ENCODE measurements around the gene SCAPER. TPM values are rescaled to one million over a fixed set of nuclear protein-coding genes. Genes with fewer than 3 reads are reported as not detected.

Gene SCAPER
- total RNA-seq, 1 donor from 2014 or later = 78.1 TPM

GRCh38 chr15:76772776-76773175, 132.4 kb downstream of the SCAPER start:
- peaks cover 0 to 15% of the 10 kb centered on the region in 2 donors for H3K36me3 ChIP-seq
- no peak overlapping the region for H3K4me3 ChIP-seq
- H3K4me1 ChIP-seq = no peaks in the 10 kb centered on the region
- intact Hi-C loops (cut with DNase I) = no loop called here
- DNase-seq (ENCODE audit: low spot score in 2 of 2) = no peak
- no peaks in the 10 kb centered on the region for H3K27me3 ChIP-seq
- TF ChIP-seq, protein P1, sequence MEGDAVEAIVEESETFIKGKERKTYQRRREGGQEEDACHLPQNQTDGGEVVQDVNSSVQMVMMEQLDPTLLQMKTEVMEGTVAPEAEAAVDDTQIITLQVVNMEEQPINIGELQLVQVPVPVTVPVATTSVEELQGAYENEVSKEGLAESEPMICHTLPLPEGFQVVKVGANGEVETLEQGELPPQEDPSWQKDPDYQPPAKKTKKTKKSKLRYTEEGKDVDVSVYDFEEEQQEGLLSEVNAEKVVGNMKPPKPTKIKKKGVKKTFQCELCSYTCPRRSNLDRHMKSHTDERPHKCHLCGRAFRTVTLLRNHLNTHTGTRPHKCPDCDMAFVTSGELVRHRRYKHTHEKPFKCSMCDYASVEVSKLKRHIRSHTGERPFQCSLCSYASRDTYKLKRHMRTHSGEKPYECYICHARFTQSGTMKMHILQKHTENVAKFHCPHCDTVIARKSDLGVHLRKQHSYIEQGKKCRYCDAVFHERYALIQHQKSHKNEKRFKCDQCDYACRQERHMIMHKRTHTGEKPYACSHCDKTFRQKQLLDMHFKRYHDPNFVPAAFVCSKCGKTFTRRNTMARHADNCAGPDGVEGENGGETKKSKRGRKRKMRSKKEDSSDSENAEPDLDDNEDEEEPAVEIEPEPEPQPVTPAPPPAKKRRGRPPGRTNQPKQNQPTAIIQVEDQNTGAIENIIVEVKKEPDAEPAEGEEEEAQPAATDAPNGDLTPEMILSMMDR (IDR thresholded peaks at IDR 0.05) = no peak
- no peaks in the 10 kb centered on the region for H3K9me3 ChIP-seq
- no peak overlapping the region for H3K27ac ChIP-seq

- Histone ChIP-seq H3K27me3 (no peaks in the 10 kb centered on the region), H3K4me3 (no peak overlapping the region), H3K36me3 (peaks cover 27 to 46% of the 10 kb centered on the region in 2 donors), H3K4me1 (no peaks in the 10 kb centered on the region), H3K27ac (no peak overlapping the region), H3K9me3 (peaks cover 0 to 4% of the 10 kb centered on the region in 2 donors)
- TF ChIP-seq, protein P1 (IDR thresholded peaks at IDR 0.05) = no peak
- no peak for DNase-seq (ENCODE audit: low spot score in 2 of 2)
- intact Hi-C loops (cut with DNase I) = no loop called here
Measured at GRCh38 chr15:76764004-76764403, 141.1 kb downstream of the SCAPER start.

DNA sequence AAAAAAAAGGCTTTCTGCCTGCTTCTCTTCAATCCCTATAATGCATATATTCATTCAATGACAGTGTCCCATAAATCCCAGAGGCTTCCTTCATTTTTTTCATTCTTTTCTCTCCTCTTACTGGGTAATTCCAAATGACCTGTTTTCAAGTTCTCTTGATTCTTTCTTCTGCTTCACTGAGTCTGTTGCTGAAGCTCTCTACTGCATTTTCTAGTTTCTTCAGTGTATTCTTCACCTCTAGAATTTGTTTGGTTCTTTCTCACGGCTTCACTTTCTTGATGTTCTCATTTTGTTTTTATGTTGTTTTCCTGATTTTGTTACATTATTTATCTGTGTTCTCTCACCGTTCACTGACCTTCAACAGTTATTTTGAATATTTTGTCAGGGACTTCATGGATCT, 141.6 kb downstream of the SCAPER start:
- TF ChIP-seq, protein P1 (IDR thresholded peaks at IDR 0.05) = no peak
- intact Hi-C loops (cut with DNase I) = no loop called here
- no peak for DNase-seq (ENCODE audit: low spot score in 2 of 2)
- H3K27ac ChIP-seq = no peak overlapping the region
- H3K36me3 ChIP-seq = peaks cover 27 to 46% of the 10 kb centered on the region in 2 donors
- H3K27me3 ChIP-seq = no peaks in the 10 kb centered on the region
- H3K9me3 ChIP-seq = peaks cover 0 to 4% of the 10 kb centered on the region in 2 donors
- no peaks in the 10 kb centered on the region for H3K4me1 ChIP-seq
- H3K4me3 ChIP-seq = no peak overlapping the region

DNA sequence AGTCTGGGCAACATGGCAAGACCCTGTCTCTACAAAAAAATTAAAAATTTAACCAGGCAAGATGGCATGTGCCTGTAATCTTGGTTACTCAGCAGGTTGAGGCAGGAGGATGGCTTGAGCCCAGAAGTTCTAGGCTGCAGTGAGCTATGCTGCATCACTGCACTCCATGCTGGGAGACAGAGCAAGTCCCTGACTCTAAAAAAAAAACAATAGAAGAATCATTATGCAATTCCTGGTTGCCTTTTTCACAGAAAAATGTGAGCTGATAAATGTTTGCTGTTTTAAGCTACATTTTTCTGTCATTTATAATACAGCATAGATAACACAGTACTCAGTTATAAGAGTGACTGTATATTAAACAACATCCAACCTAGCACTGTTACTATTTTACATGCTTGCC, 148.8 kb downstream of the SCAPER start:
- Histone ChIP-seq H3K4me3 (no peak overlapping the region), H3K9me3 (no peaks in the 10 kb centered on the region), H3K4me1 (no peaks in the 10 kb centered on the region), H3K27ac (no peak overlapping the region), H3K27me3 (no peaks in the 10 kb centered on the region), H3K36me3 (peaks cover 3 to 23% of the 10 kb centered on the region in 2 donors)
- intact Hi-C loops (cut with DNase I) = no loop called here
- no peak for DNase-seq (ENCODE audit: low spot score in 2 of 2)
- TF ChIP-seq, protein P1 (IDR thresholded peaks at IDR 0.05) = no peak

- TF ChIP-seq, protein P1 (IDR thresholded peaks at IDR 0.05) = no peak
Measured at GRCh38 chr15:76753771-76754170, 151.4 kb downstream of the SCAPER start.

DNA sequence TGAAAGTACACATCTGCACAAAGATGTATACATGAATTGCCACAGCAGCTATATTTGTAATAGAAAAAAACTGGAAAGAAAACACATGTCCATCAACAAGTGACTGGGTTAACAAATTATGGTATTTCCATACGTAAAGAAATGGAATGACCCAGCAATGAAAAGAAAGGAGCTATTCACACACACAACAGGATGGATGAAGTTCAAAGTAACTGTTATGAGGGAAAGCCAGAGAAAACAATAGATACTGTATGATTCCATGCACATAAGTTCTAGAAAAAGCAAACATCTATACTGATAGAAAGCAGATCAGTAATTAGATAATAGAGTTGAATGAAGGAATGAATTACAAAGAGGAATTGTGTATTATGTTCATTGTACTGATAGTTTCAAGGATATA, 152.0 kb downstream of the SCAPER start:
- Histone ChIP-seq H3K4me1 (no peaks in the 10 kb centered on the region), H3K27me3 (no peaks in the 10 kb centered on the region), H3K4me3 (no peak overlapping the region), H3K36me3 (peaks cover 3 to 18% of the 10 kb centered on the region in 2 donors), H3K27ac (no peak overlapping the region), H3K9me3 (no peaks in the 10 kb centered on the region)
- TF ChIP-seq, protein P1 (IDR thresholded peaks at IDR 0.05) = no peak
- DNase-seq (ENCODE audit: low spot score in 2 of 2) = no peak
- intact Hi-C loops (cut with DNase I) = no loop called here

More at GRCh38 chr15:76753771-76754170, 151.4 kb downstream of the SCAPER start:
- H3K36me3 ChIP-seq = peaks cover 3 to 18% of the 10 kb centered on the region in 2 donors
- H3K4me3 ChIP-seq = no peak overlapping the region
- H3K4me1 ChIP-seq = no peaks in the 10 kb centered on the region
- no peak for DNase-seq (ENCODE audit: low spot score in 2 of 2)
- H3K27ac ChIP-seq = no peak overlapping the region
- intact Hi-C loops (cut with DNase I) = no loop called here
- no peaks in the 10 kb centered on the region for H3K27me3 ChIP-seq
- no peaks in the 10 kb centered on the region for H3K9me3 ChIP-seq
